ENCODE measurements around the gene TRABD2B. TPM values are rescaled to one million over a fixed set of nuclear protein-coding genes. Genes with fewer than 3 reads are reported as not detected.

The TRABD2B gene
- total and polyA plus RNA-seq, 2 experiments from 2014 or later = 1.6 to 2.0 TPM

DNA sequence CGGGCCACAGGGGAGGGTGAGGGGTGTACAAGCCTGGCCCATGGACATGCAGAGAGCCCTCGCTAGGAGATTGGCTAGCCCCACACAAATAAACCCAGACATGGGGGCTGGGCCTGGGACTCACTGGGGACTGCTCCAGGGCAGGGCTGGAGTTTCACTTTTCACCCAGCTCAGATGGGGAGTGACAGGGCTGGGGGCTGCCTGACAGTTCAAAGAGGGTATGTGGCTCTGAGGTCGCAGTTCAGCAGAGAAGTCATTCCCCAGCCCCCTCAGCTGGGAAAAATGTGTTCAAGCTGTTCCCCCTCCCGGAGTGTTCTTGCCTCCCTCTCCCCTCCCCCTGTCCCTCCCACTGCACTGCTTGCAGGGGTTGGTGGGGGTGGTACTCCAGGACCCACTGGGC lies 277.1 kb downstream of the TRABD2B start:
- Histone ChIP-seq H3F3A (replicated peaks; ENCODE audit: low read depth) (no peaks in the 10 kb centered on the region), H4K20me1 (replicated peaks; ENCODE audit: insufficient read depth) (no peaks in the 10 kb centered on the region), H3K79me2 (replicated peaks; ENCODE audit: insufficient read depth) (no peaks in the 10 kb centered on the region), H3K4me3 (no peak overlapping the region), H3K4me2 (no peak overlapping the region), H3K36me3 (ENCODE audit: insufficient read depth) (no peaks in the 10 kb centered on the region), H3K9me2 (ENCODE audit: insufficient read depth) (no peaks in the 10 kb centered on the region), H3K4me1 (ENCODE audit: insufficient read depth) (peaks cover 21% of the 10 kb centered on the region), H3K27ac (ENCODE audit: low read depth) (no peak overlapping the region), H3K27me3 (ENCODE audit: insufficient read depth) (peaks cover 25% of the 10 kb centered on the region), H2AFZ (no peak overlapping the region)
- Mint-ChIP-seq H3K36me3 (ENCODE audit: low read depth) (no peaks in the 10 kb centered on the region), H3K27ac (no peak overlapping the region), H3K4me3 (no peak overlapping the region), H3K9me3 (no peaks in the 10 kb centered on the region), H3K4me1 (peaks cover 14% of the 10 kb centered on the region), H3K27me3 (ENCODE audit: insufficient read depth, low read depth, poor library complexity) (peaks cover 44% of the 10 kb centered on the region)
- TF ChIP-seq EZH2phosphoT487 (IDR thresholded peaks at IDR 0.05; ENCODE audit: unreplicated experiment) (no peak), ZNF331 (CRISPR knock-in tag; IDR thresholded peaks at IDR 0.05; ENCODE audit: low read depth) (no peak), ZNF114 (CRISPR knock-in tag; IDR thresholded peaks at IDR 0.05) (no peak), ETS1 (IDR thresholded peaks at IDR 0.05) (no peak), POLR2AphosphoS5 (IDR thresholded peaks at IDR 0.05; ENCODE audit: low read depth) (no peak), NANOG (IDR thresholded peaks at IDR 0.05; ENCODE audit: borderline replicate concordance) (no peak)
- DNase-seq (ENCODE audit: low spot score) = no peak
- no peak for ATAC-seq

- no peak for ATAC-seq
- no peak for TF ChIP-seq ZNF331 (CRISPR knock-in tag; IDR thresholded peaks at IDR 0.05; ENCODE audit: low read depth)
- TF ChIP-seq EZH2 (IDR thresholded peaks at IDR 0.05; ENCODE audit: low read depth, unreplicated experiment) = no peak
- no peak for TF ChIP-seq EZH2phosphoT487 (IDR thresholded peaks at IDR 0.05; ENCODE audit: unreplicated experiment)
- TF ChIP-seq ZNF462 (CRISPR knock-in tag; IDR thresholded peaks at IDR 0.05) = no peak
- TF ChIP-seq ETS1 (IDR thresholded peaks at IDR 0.05) = no peak
- no peak for TF ChIP-seq JUNB (IDR thresholded peaks at IDR 0.05; ENCODE audit: unreplicated experiment)
- no peak for TF ChIP-seq STAT1 (IDR thresholded peaks at IDR 0.05; ENCODE audit: unreplicated experiment)
- TF ChIP-seq REST (IDR thresholded peaks at IDR 0.05; ENCODE audit: unreplicated experiment) = no peak
Observed at GRCh38 chr1:47717341-47717740, 279.8 kb downstream of the TRABD2B start.

More at GRCh38 chr1:47717341-47717740, 279.8 kb downstream of the TRABD2B start:
- H3K4me1 Mint-ChIP-seq = peaks cover 21% of the 10 kb centered on the region
- peaks cover 44% of the 10 kb centered on the region for H3K27me3 Mint-ChIP-seq (ENCODE audit: insufficient read depth, low read depth, poor library complexity)
- peaks cover 36% of the 10 kb centered on the region for H3K27me3 ChIP-seq (ENCODE audit: insufficient read depth)
- no peaks in the 10 kb centered on the region for H4K20me1 ChIP-seq (replicated peaks; ENCODE audit: insufficient read depth)
- no peaks in the 10 kb centered on the region for H3K9me3 Mint-ChIP-seq
- H3K79me2 ChIP-seq (replicated peaks; ENCODE audit: insufficient read depth) = no peaks in the 10 kb centered on the region
- no peaks in the 10 kb centered on the region for H3K36me3 ChIP-seq (ENCODE audit: insufficient read depth)
- H3K27ac Mint-ChIP-seq = no peak overlapping the region
- H3K27ac ChIP-seq (ENCODE audit: low read depth) = no peak overlapping the region
- DNase-seq (ENCODE audit: low spot score) = no peak
- H2AFZ ChIP-seq = no peak overlapping the region
- no peaks in the 10 kb centered on the region for H3K36me3 Mint-ChIP-seq (ENCODE audit: low read depth)
- H3F3A ChIP-seq (replicated peaks; ENCODE audit: low read depth) = no peaks in the 10 kb centered on the region
- no peaks in the 10 kb centered on the region for H3K9me2 ChIP-seq (ENCODE audit: insufficient read depth)
- H3K4me3 ChIP-seq = no peak overlapping the region
- H3K4me2 ChIP-seq = no peak overlapping the region
- H3K4me3 Mint-ChIP-seq = no peak overlapping the region
- peaks cover 16% of the 10 kb centered on the region for H3K4me1 ChIP-seq (ENCODE audit: insufficient read depth)
